H1 (cell line): ENCODE measurements around the gene PRKN. TPM values are rescaled to one million over a fixed set of nuclear protein-coding genes. Genes with fewer than 3 reads are reported as not detected.
A peak's percentile ranks its signal among the peaks of the same experiment; 100 is the strongest.

Experiments used
- CTCF ChIA-PET: fragments of 300-600 bp; sonication (Branson Sonifier 250); formaldehyde crosslinking; loops from one replicate; lab custom pipeline; 2021; ENCODE audit not compliant: partially characterized antibody; lab: Charles Lee
- POLR2A ChIA-PET: fragments of 300-600 bp; sonication (Branson Sonifier 250); formaldehyde crosslinking; loops from one replicate; lab custom pipeline; 2021; ENCODE audit warnings: inconsistent platforms; ENCODE audit not compliant: partially characterized antibody; lab: Charles Lee
- DNase-seq, 2 experiments: peaks; one replicate each; pipeline versions ENCODE4 v3.0.0 to v3.0.0-alpha.2; 2010 to 2022; ENCODE audit warnings: low spot score in 2 of 2, low read depth in 1 of 2, mixed read lengths in 1 of 2
- FAIRE-seq: peaks from 2 replicates; lab custom pipeline; 2011; peaks lifted over from hg19 to GRCh38; lab: Jason Lieb, UNC
- H2AFZ ChIP-seq: 2 replicates; pipeline ENCODE4 v1.8.1; 2012; ENCODE audit warnings: low read length, inconsistent platforms
- H2AK5ac ChIP-seq: 2 replicates; pipeline ENCODE4 v1.6.1; 2013; ENCODE audit warnings: low read depth, low read length
- H2BK120ac ChIP-seq: replicated peaks from 2 replicates; pipeline ENCODE3; 2013; ENCODE audit warnings: low read depth, low read length, inconsistent platforms
- H2BK12ac ChIP-seq: 2 replicates; pipeline ENCODE4 v1.6.1; 2013; ENCODE audit warnings: low read depth, low read length
- H2BK15ac ChIP-seq: 2 replicates; pipeline ENCODE4 v1.6.1; 2013; ENCODE audit warnings: low read length
- H2BK20ac ChIP-seq: 2 replicates; pipeline ENCODE4 v1.6.1; 2013; ENCODE audit warnings: low read length
- H2BK5ac ChIP-seq: 2 replicates; pipeline ENCODE4 v1.6.1; 2013; ENCODE audit warnings: low read depth, low read length
- H3K14ac ChIP-seq: 2 replicates; pipeline ENCODE4 v1.6.1; 2013; ENCODE audit warnings: inconsistent platforms; ENCODE audit not compliant: insufficient read length
- H3K18ac ChIP-seq: 2 replicates; pipeline ENCODE4 v1.6.1; 2013; ENCODE audit warnings: low read length; ENCODE audit errors: extremely low read depth
- H3K23ac ChIP-seq: 2 replicates; pipeline ENCODE4 v1.6.1; 2013; ENCODE audit warnings: inconsistent platforms; ENCODE audit not compliant: insufficient read length
- H3K23me2 ChIP-seq: 2 replicates; pipeline ENCODE4 v1.6.1; 2013; ENCODE audit warnings: low read depth, low read length
- H3K27ac ChIP-seq: 2 replicates; pipeline ENCODE4 v1.6.1; 2011; ENCODE audit warnings: low read depth, low read length, inconsistent platforms
- H3K27me3 ChIP-seq, 4 experiments: replicated peaks in 1 of 4; 1 replicate in 1 of 4; 2 replicates in 3 of 4; pipeline versions ENCODE4 v1.6.1 to v1.8.1; 2011 to 2013; ENCODE audit warnings: low read length in 3 of 4, mild to moderate bottlenecking in 3 of 4, inconsistent platforms in 2 of 4, mixed read lengths in 2 of 4, moderate library complexity in 1 of 4; ENCODE audit not compliant: control insufficient read depth in 3 of 4, insufficient read depth in 3 of 4; ENCODE audit errors: extremely low read depth in 1 of 4
- H3K36me3 ChIP-seq, 4 experiments: 2 replicates each; pipeline versions ENCODE4 v1.6.1 to v1.8.1; 2011 to 2013; ENCODE audit warnings: mild to moderate bottlenecking in 4 of 4, low read length in 3 of 4, moderate library complexity in 2 of 4, control low read depth in 1 of 4, inconsistent platforms in 1 of 4; ENCODE audit not compliant: insufficient read depth in 4 of 4, control insufficient read depth in 2 of 4
- H3K4ac ChIP-seq: replicated peaks from 2 replicates; pipeline ENCODE3; 2013; ENCODE audit warnings: low read length, low read depth, mixed read lengths, inconsistent platforms; ENCODE audit not compliant: insufficient read length
- H3K4me1 ChIP-seq, 4 experiments: replicated peaks in 1 of 4; 1 replicate in 1 of 4; 2 replicates in 3 of 4; pipeline versions ENCODE4 v1.6.1 to v1.8.1; 2011 to 2013; ENCODE audit warnings: low read length in 3 of 4, inconsistent platforms in 2 of 4, mixed read lengths in 1 of 4; ENCODE audit not compliant: insufficient read depth in 4 of 4, control insufficient read depth in 3 of 4
- H3K4me2 ChIP-seq, 2 experiments: 2 replicates each; pipeline versions ENCODE4 v1.6.1 to v1.8.1; 2011 to 2013; ENCODE audit warnings: low read depth in 2 of 2, low read length in 2 of 2, control low read depth in 1 of 2, inconsistent platforms in 1 of 2, mild to moderate bottlenecking in 1 of 2; ENCODE audit not compliant: insufficient read depth in 1 of 2
- H3K4me3 ChIP-seq, 4 experiments: fragments of 200-600, 300-600 bp in 1 of 4; sonication (generic), shearing (Covaris generic), sonication (Bioruptor Twin) in 1 of 4; 2 replicates each; pipeline versions ENCODE4 v1.5.1 to v1.8.1; 2011 to 2016; ENCODE audit warnings: low read length in 4 of 4, low read depth in 3 of 4, control low read depth in 2 of 4, inconsistent platforms in 2 of 4, mild to moderate bottlenecking in 2 of 4, mixed read lengths in 1 of 4, moderate library complexity in 1 of 4; ENCODE audit not compliant: insufficient read depth in 2 of 4; ENCODE audit errors: extremely low read depth in 1 of 4
- H3K56ac ChIP-seq: replicated peaks from 2 replicates; pipeline ENCODE3; 2013; ENCODE audit warnings: low read depth, mild to moderate bottlenecking, mixed read lengths, low read length, inconsistent platforms; ENCODE audit not compliant: insufficient read length
- H3K79me1 ChIP-seq: 2 replicates; pipeline ENCODE4 v1.6.1; 2013; ENCODE audit warnings: low read depth, low read length, control low read depth
- H3K79me2 ChIP-seq, 2 experiments: 2 replicates each; pipeline versions ENCODE4 v1.6.1 to v1.8.1; 2012 to 2013; ENCODE audit warnings: low read length in 2 of 2, mild to moderate bottlenecking in 2 of 2, inconsistent platforms in 1 of 2; ENCODE audit not compliant: insufficient read depth in 2 of 2, control insufficient read depth in 1 of 2
- H3K9ac ChIP-seq, 4 experiments: replicated peaks in 1 of 4; 1 replicate in 1 of 4; 2 replicates in 3 of 4; pipeline versions ENCODE4 v1.6.1 to v1.8.1; 2011 to 2013; ENCODE audit warnings: low read depth in 3 of 4, low read length in 3 of 4, control low read depth in 2 of 4, mild to moderate bottlenecking in 2 of 4, moderate library complexity in 2 of 4, inconsistent platforms in 1 of 4; ENCODE audit errors: extremely low read depth in 1 of 4
- H3K9me3 ChIP-seq, 2 experiments: 2 replicates each; pipeline versions ENCODE4 v1.6.1 to v1.8.1; 2012 to 2013; ENCODE audit warnings: mild to moderate bottlenecking in 2 of 2, moderate library complexity in 2 of 2, control low read depth in 1 of 2, inconsistent platforms in 1 of 2, low read depth in 1 of 2, low read length in 1 of 2, mixed read lengths in 1 of 2; ENCODE audit not compliant: insufficient read depth in 2 of 2
- H4K20me1 ChIP-seq, 2 experiments: replicated peaks in 1 of 2; 2 replicates each; pipeline versions ENCODE3 to v1.8.1; 2011 to 2013; ENCODE audit warnings: inconsistent platforms in 2 of 2, low read length in 2 of 2, mild to moderate bottlenecking in 1 of 2; ENCODE audit not compliant: insufficient read depth in 2 of 2, control insufficient read depth in 1 of 2
- H4K5ac ChIP-seq: 2 replicates; pipeline ENCODE4 v1.6.1; 2013; ENCODE audit warnings: low read length, low read depth, mixed read lengths, inconsistent platforms; ENCODE audit not compliant: insufficient read length
- H4K8ac ChIP-seq: 2 replicates; pipeline ENCODE4 v1.8.0; 2013; ENCODE audit warnings: mild to moderate bottlenecking, moderate library complexity, low read length, inconsistent platforms; ENCODE audit not compliant: insufficient read depth; ENCODE audit errors: extremely low read depth
- H4K91ac ChIP-seq: replicated peaks from 2 replicates; pipeline ENCODE3; 2013; ENCODE audit warnings: low read length, mixed read lengths, inconsistent platforms; ENCODE audit not compliant: insufficient read length
- EP300 ChIP-seq, 2 experiments: IDR thresholded peaks; 1 replicate in 1 of 2; 2 replicates in 1 of 2; pipeline ENCODE4 v1.6.1; 2011 to 2012; ENCODE audit warnings: low read depth in 2 of 2, low read length in 2 of 2, mild to moderate bottlenecking in 2 of 2, borderline replicate concordance in 1 of 2, inconsistent platforms in 1 of 2, moderate library complexity in 1 of 2
- EZH2 ChIP-seq: fragments of 200-600 bp; sonication (generic); IDR thresholded peaks from 2 replicates; pipeline ENCODE4 v1.7.1; 2012; ENCODE audit warnings: low read depth, mild to moderate bottlenecking, moderate library complexity, low read length, inconsistent platforms; ENCODE audit not compliant: severe bottlenecking
- JUND ChIP-seq: IDR thresholded peaks from 2 replicates; pipeline ENCODE4 v1.6.1; 2011; ENCODE audit warnings: mild to moderate bottlenecking, improper control_type of control experiment, low read length
- MAFK ChIP-seq: IDR thresholded peaks from 2 replicates; pipeline ENCODE4 v1.6.1; 2012; ENCODE audit warnings: low read depth, mild to moderate bottlenecking, improper control_type of control experiment, low read length
- NANOG ChIP-seq: IDR thresholded peaks from 2 replicates; pipeline ENCODE4 v1.6.1; 2011; ENCODE audit warnings: low read length, low read depth, mild to moderate bottlenecking, inconsistent platforms; ENCODE audit not compliant: insufficient read depth, poor library complexity, severe bottlenecking
- POU5F1 ChIP-seq: IDR thresholded peaks from 2 replicates; pipeline ENCODE4 v1.6.1; 2011; ENCODE audit warnings: low read depth, mild to moderate bottlenecking, low read length, moderate library complexity
- SAP30 ChIP-seq: fragments of 300-600 bp; sonication (generic); IDR thresholded peaks from 2 replicates; pipeline ENCODE4 v1.7.1; 2012; ENCODE audit warnings: low read length, moderate library complexity, mild to moderate bottlenecking, inconsistent platforms; ENCODE audit not compliant: insufficient read depth, insufficient replicate concordance
- WGBS, 2 experiments: shearing (Covaris generic) in 1 of 2; methylation state at CpG; one replicate each; pipeline versions ENCODE4 v1.1.6 to v1.1.7; 2013 to 2015; ENCODE audit warnings: low lambda C conversion rate in 2 of 2, mixed read lengths in 2 of 2, inconsistent platforms in 1 of 2, low coverage in 1 of 2, missing lambda C conversion rate in 1 of 2; ENCODE audit not compliant: insufficient replicate concordance in 2 of 2, insufficient coverage in 1 of 2, insufficient read length in 1 of 2; ENCODE audit errors: extremely low coverage in 1 of 2, missing lambda C conversion rate in 1 of 2; 5-methylcytosine and 5-hydroxymethylcytosine counted together
- polyA plus RNA-seq, 7 experiments: library from polyadenylated mRNA; depleted of rRNA in 3 of 7; stranded (reverse) in 5 of 7; unstranded in 2 of 7; fragments of >200 nt in 5 of 7; fragments of 200-250 nt in 2 of 7; gene quantifications; 1 replicate in 5 of 7; 2 replicates in 1 of 7; 4 replicates in 1 of 7; pipeline versions ENCODE4 v1.2.1 to v1.2.3, GENCODE V29; 2011 to 2013; ENCODE audit warnings: missing spikeins in 2 of 7, mixed read lengths in 2 of 7
- total RNA-seq: library from RNA; stranded (reverse); fragmentation: NEBNext Ultra II Directional; extraction: Animal tissue kit (Norgen Biotek cat#: 25700); gene quantifications from 2 replicates; pipeline ENCODE4 v1.2.1, GENCODE V29; 2021
- TF ChIP-seq, protein P1 (sequence below): IDR thresholded peaks from 2 replicates; pipeline ENCODE4 v1.6.1; 2011; ENCODE audit warnings: low read length, improper control_type of control experiment
- TF ChIP-seq, protein P2 (sequence below): IDR thresholded peaks from 2 replicates; pipeline ENCODE4 v1.6.1; 2012; ENCODE audit warnings: low read length, inconsistent platforms

The PRKN gene
- total and polyA plus RNA-seq, 2 of the 8 experiments (the other 6 are each of a cell fraction or from before 2014, with no cell fraction given) = 0.13 to 0.29 TPM

DNA sequence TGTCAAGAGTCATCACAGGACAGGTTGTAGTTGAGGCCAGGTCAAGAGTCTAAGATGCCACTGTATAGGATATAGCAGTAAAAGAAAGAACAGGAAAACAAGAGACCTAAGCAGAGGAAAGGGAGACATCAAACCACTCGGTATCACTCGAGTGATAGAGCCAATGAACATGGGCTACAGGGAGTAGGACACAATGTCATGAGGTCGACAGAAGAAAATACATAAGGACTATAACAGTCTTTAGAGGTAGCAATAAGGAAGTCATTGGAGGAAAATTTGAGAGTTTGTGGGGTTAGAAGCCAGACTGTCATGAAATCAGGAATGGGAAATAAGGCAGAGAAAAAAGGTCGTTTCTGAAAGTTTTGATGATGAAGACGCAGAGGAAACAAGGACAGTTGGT lies 99.7 kb downstream of the PRKN start:
- no peaks in the 10 kb centered on the region for H3K79me2 ChIP-seq
- no peak overlapping the region for H4K91ac ChIP-seq
- H4K8ac ChIP-seq = no peak overlapping the region
- no peaks in the 10 kb centered on the region for H3K23me2 ChIP-seq
- no peaks in the 10 kb centered on the region for H3K79me1 ChIP-seq
- no peak overlapping the region for H3K4me2 ChIP-seq
- H3K4me3 ChIP-seq = no peak overlapping the region
- no peak overlapping the region for H4K5ac ChIP-seq
- H3K4ac ChIP-seq = no peak overlapping the region
- H3K18ac ChIP-seq = no peak overlapping the region
- no peak overlapping the region for H2BK15ac ChIP-seq
- peaks cover 0 to 13% (median 5%) of the 10 kb centered on the region in 4 experiments; a peak in 4 of 7 replicates for H3K4me1 ChIP-seq
- 96 to 100% methylated on average over 1 to 5 of the region's 5 CpGs for WGBS, 2 experiments
- H2BK12ac ChIP-seq = peak overlapping the region; percentile 64; the same call in 1 of the 2 replicates
- no peak overlapping the region for H2AFZ ChIP-seq
- ChIA-PET POLR2A (no interaction called here), CTCF (interaction anchor here (1.0 to 1.4 kb wide), 2 partner anchors 42 to 186 kb away, joined by 3 read pairs; no protein-coding TSS in a partner anchor)
- H3K9ac ChIP-seq = no peak overlapping the region
- no peak overlapping the region for H3K14ac ChIP-seq
- H3K27me3 ChIP-seq = no peaks in the 10 kb centered on the region
- H3K36me3 ChIP-seq = no peaks in the 10 kb centered on the region
- FAIRE-seq (no peak), DNase-seq (no peak)
- H3K27ac ChIP-seq = no peak overlapping the region
- no peak overlapping the region for H2BK20ac ChIP-seq
- no peak overlapping the region for H3K23ac ChIP-seq
- H3K56ac ChIP-seq = no peak overlapping the region
- no peak overlapping the region for H2BK5ac ChIP-seq
- no peak overlapping the region for H2BK120ac ChIP-seq
- H4K20me1 ChIP-seq = no peaks in the 10 kb centered on the region
- no peaks in the 10 kb centered on the region; a peak in 1 of 4 replicates for H3K9me3 ChIP-seq
- H2AK5ac ChIP-seq = no peak overlapping the region
- no peak for TF ChIP-seq POU5F1
- no peak for TF ChIP-seq JUND
- TF ChIP-seq NANOG = no peak
- TF ChIP-seq MAFK = no peak
- no peak for TF ChIP-seq SAP30
- no peak for TF ChIP-seq EP300 (IDR thresholded peaks at IDR 0.05; ENCODE audit: borderline replicate concordance in 1 of 2, low read depth in 2 of 2, low read length in 2 of 2)
- TF ChIP-seq, protein P1, sequence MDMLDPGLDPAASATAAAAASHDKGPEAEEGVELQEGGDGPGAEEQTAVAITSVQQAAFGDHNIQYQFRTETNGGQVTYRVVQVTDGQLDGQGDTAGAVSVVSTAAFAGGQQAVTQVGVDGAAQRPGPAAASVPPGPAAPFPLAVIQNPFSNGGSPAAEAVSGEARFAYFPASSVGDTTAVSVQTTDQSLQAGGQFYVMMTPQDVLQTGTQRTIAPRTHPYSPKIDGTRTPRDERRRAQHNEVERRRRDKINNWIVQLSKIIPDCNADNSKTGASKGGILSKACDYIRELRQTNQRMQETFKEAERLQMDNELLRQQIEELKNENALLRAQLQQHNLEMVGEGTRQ = no peak
- no peak for TF ChIP-seq EZH2
- TF ChIP-seq, protein P2, sequence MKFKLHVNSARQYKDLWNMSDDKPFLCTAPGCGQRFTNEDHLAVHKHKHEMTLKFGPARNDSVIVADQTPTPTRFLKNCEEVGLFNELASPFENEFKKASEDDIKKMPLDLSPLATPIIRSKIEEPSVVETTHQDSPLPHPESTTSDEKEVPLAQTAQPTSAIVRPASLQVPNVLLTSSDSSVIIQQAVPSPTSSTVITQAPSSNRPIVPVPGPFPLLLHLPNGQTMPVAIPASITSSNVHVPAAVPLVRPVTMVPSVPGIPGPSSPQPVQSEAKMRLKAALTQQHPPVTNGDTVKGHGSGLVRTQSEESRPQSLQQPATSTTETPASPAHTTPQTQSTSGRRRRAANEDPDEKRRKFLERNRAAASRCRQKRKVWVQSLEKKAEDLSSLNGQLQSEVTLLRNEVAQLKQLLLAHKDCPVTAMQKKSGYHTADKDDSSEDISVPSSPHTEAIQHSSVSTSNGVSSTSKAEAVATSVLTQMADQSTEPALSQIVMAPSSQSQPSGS = no peak
